B cell (primary cell): ENCODE results near the gene SLC2A1. TPM values are rescaled to one million over a fixed set of nuclear protein-coding genes. Genes with fewer than 3 reads are reported as not detected.
"Not testable (repeated sequence)": the region's sequence is repeated elsewhere in the genome, so short reads cannot be mapped to it uniquely, and the experiment has no call there.

Source experiments
- ATAC-seq: fragments of 200-7000 bp; cut with Tn5 transposase; one replicate; pipeline ENCODE4 v1.10.0; 2021; ENCODE audit warnings: low read depth, mild to moderate bottlenecking, moderate number of reproducible peaks, moderate library complexity
- CTCF ChIA-PET: fragments of 350-600 bp; sonication (Branson Sonifier 250); formaldehyde crosslinking; loops from one replicate; lab custom pipeline; 2021; ENCODE audit warnings: antibody characterized with exemption, inconsistent platforms; lab: Charles Lee
- POLR2A ChIA-PET: fragments of 350-600 bp; sonication (Branson Sonifier 250); formaldehyde crosslinking; loops from one replicate; lab custom pipeline; 2021; ENCODE audit warnings: antibody characterized with exemption; lab: Charles Lee
- DNase-seq: peaks from one replicate; pipeline ENCODE4 v3.0.0; 2013
- H2AFZ ChIP-seq: 2 replicates; pipeline ENCODE4 v1.6.1; 2012; ENCODE audit warnings: mild to moderate bottlenecking, low read depth, low read length; ENCODE audit not compliant: insufficient read depth, poor library complexity, severe bottlenecking
- H3K27ac ChIP-seq, 2 donors: 1 replicate in 1 of 2; 2 replicates in 1 of 2; pipeline ENCODE4 v1.5.1; 2012 to 2013; ENCODE audit warnings: low read length in 2 of 2, mild to moderate bottlenecking in 2 of 2, moderate library complexity in 1 of 2
- H3K27me3 ChIP-seq, 4 experiments: fragments of 200-600 bp in 1 of 4; sonication (generic) in 1 of 4; replicated peaks in 1 of 4; 1 replicate in 2 of 4; 2 replicates in 2 of 4; pipeline versions ENCODE4 v1.6.1 to v1.7.0; 2013 to 2016; ENCODE audit warnings: low read length in 3 of 4, mild to moderate bottlenecking in 2 of 4, mixed read lengths in 1 of 4, moderate library complexity in 1 of 4; ENCODE audit not compliant: insufficient read depth in 4 of 4, control insufficient read depth in 3 of 4; ENCODE audit errors: control extremely low read depth in 1 of 4
- H3K36me3 ChIP-seq, 2 experiments: replicated peaks in 1 of 2; 1 replicate in 1 of 2; 2 replicates in 1 of 2; pipeline versions ENCODE4 v1.6.1 to v1.7.1; 2013; ENCODE audit warnings: low read length in 1 of 2; ENCODE audit not compliant: insufficient read depth in 2 of 2, control insufficient read depth in 1 of 2; ENCODE audit errors: control extremely low read depth in 1 of 2, extremely low read depth in 1 of 2
- H3K4me1 ChIP-seq, 2 donors: fragments of 200-600 bp in 1 of 2; sonication (generic) in 1 of 2; 1 replicate in 1 of 2; 2 replicates in 1 of 2; pipeline versions ENCODE4 v1.5.1 to v1.6.1; 2013 to 2017; ENCODE audit warnings: low read length in 2 of 2; ENCODE audit not compliant: control insufficient read depth in 2 of 2, insufficient read depth in 2 of 2
- H3K4me2 ChIP-seq: replicated peaks from 2 replicates; pipeline ENCODE3; 2012; ENCODE audit warnings: mild to moderate bottlenecking, low read depth, low read length; ENCODE audit not compliant: poor library complexity, severe bottlenecking
- H3K4me3 ChIP-seq, 5 experiments: fragments of 200-600 bp in 1 of 5; sonication (generic) in 1 of 5; 1 replicate in 3 of 5; 2 replicates in 2 of 5; pipeline versions ENCODE4 v1.5.1 to v1.7.0; 2011 to 2016; ENCODE audit warnings: low read length in 4 of 5, mild to moderate bottlenecking in 4 of 5, low read depth in 2 of 5, control low read depth in 1 of 5, moderate library complexity in 1 of 5; ENCODE audit not compliant: insufficient read depth in 1 of 5; ENCODE audit errors: control extremely low read depth in 1 of 5, extremely low read depth in 1 of 5
- H3K79me2 ChIP-seq: fragments of 200-600 bp; sonication (generic); one replicate; pipeline ENCODE4 v1.6.0; 2016; ENCODE audit warnings: low read length; ENCODE audit not compliant: control insufficient read depth, insufficient read depth
- H3K9ac ChIP-seq: fragments of 200-600 bp; sonication (generic); 2 replicates; pipeline ENCODE4 v1.6.1; 2017; ENCODE audit warnings: mild to moderate bottlenecking, low read length, moderate library complexity
- H3K9me3 ChIP-seq, 3 donors: one replicate each; pipeline versions ENCODE4 v1.6.1 to v1.7.1; 2013; ENCODE audit warnings: low read length in 2 of 3; ENCODE audit not compliant: control insufficient read depth in 2 of 3, insufficient read depth in 1 of 3; ENCODE audit errors: control extremely low read depth in 1 of 3
- H4K20me1 ChIP-seq: 2 replicates; pipeline ENCODE4 v1.6.0; 2012; ENCODE audit warnings: mild to moderate bottlenecking, low read length; ENCODE audit not compliant: insufficient read depth, control insufficient read depth, poor library complexity, severe bottlenecking
- H3K27ac Mint-ChIP-seq: one replicate; pipeline ENCODE4 v1.8.0; 2021; ENCODE audit warnings: mixed read lengths
- H3K27me3 Mint-ChIP-seq: one replicate; pipeline ENCODE4 v1.8.0; 2021; ENCODE audit warnings: mixed read lengths
- H3K4me1 Mint-ChIP-seq: one replicate; pipeline ENCODE4 v1.8.0; 2021; ENCODE audit warnings: mixed read lengths
- H3K4me3 Mint-ChIP-seq: one replicate; pipeline ENCODE4 v1.8.0; 2021; ENCODE audit warnings: mixed read lengths
- H3K9me3 Mint-ChIP-seq: one replicate; pipeline ENCODE4 v1.8.0; 2022; ENCODE audit warnings: mixed read lengths; ENCODE audit not compliant: insufficient read depth
- EZH2 ChIP-seq: IDR thresholded peaks from 2 replicates; pipeline ENCODE4 v1.6.1; 2012; ENCODE audit warnings: borderline replicate concordance, low read depth, mild to moderate bottlenecking, moderate library complexity, low read length; ENCODE audit not compliant: insufficient read depth, poor library complexity, severe bottlenecking
- WGBS: methylation state at CpG from one replicate; pipeline ENCODE4 v1.1.5; 2013; ENCODE audit warnings: missing lambda C conversion rate; ENCODE audit not compliant: insufficient coverage; 5-methylcytosine and 5-hydroxymethylcytosine counted together
- intact Hi-C: fragments of 100-400 bp; cut with micrococcal nuclease; formaldehyde crosslinking; loops from one replicate; pipeline ENCODE4 v1.10.0; 2022
- polyA plus RNA-seq: library from polyadenylated mRNA; depleted of rRNA; stranded (reverse); fragments of >200 nt; gene quantifications from 2 replicates; pipeline ENCODE4 v1.2.3, GENCODE V29; 2012
- total RNA-seq, 2 donors: library from RNA; stranded (reverse); fragments of 120-200 nt in 1 of 2; gene quantifications; 1 replicate in 1 of 2; 2 replicates in 1 of 2; pipeline versions ENCODE4 v1.2.3 to v1.2.4, GENCODE V29; 2013 to 2022
- TF ChIP-seq, protein P1 (sequence below): fragments of 200-600 bp; IDR thresholded peaks from one replicate; pipeline ENCODE4 v1.8.0; 2022; ENCODE audit warnings: antibody characterized with exemption, mild to moderate bottlenecking

SLC2A1 gene
- total and polyA plus RNA-seq, 2 donors (not counting 1 experiment from before 2014, with no cell fraction given), result 223 to 240 TPM

DNA sequence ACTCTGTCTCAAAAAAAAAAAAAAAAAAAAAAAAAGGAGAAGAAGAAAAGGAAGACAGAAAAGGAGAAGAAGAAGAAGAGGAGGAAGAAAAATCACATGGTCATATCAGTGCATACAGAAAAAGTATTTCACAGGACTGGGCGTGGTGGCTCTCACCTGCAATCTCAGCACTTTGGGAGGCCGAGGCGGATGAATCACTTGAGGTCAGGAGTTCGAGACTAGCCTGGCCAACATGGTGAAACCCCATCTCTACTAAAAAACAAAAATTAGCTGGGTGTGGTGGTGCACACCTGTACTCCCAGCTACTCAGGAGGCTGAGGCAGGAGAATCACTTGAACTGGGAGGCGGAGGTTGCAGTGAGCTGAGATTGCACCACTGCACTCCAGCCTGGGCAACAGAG, 39.0 kb downstream of the SLC2A1 start:
- no CpG with 5 or more reads among the region's 5 CpGs for WGBS
- not testable (repeated sequence) for H3K9me3 Mint-ChIP-seq, H3K27ac Mint-ChIP-seq, H3K9ac ChIP-seq, H3K9me3 ChIP-seq, H3K27me3 Mint-ChIP-seq, H3K4me2 ChIP-seq, H3K27ac ChIP-seq, H3K4me3 ChIP-seq, H3K4me3 Mint-ChIP-seq, DNase-seq, H4K20me1 ChIP-seq, H2AFZ ChIP-seq, H3K36me3 ChIP-seq, H3K27me3 ChIP-seq, H3K79me2 ChIP-seq, ATAC-seq
- H3K4me1 ChIP-seq, result peaks cover 12% of the 10 kb centered on the region in 2 donors
- POLR2A ChIA-PET, result interaction anchor here (0.7 kb wide), 1 partner anchor 40 kb away, joined by 6 read pairs; no protein-coding TSS in a partner anchor
- intact Hi-C loops, result loop anchor here (5.0 kb wide), 1 partner anchor 72 kb away; the partner anchor contains the start of gene ZNF691
- peaks cover 17% of the 10 kb centered on the region for H3K4me1 Mint-ChIP-seq
- CTCF ChIA-PET, result interaction anchor here (0.8 to 21.2 kb wide), 2 partner anchors 154 to 161 kb away, joined by 3 to 1178 read pairs; no protein-coding TSS in a partner anchor

DNA sequence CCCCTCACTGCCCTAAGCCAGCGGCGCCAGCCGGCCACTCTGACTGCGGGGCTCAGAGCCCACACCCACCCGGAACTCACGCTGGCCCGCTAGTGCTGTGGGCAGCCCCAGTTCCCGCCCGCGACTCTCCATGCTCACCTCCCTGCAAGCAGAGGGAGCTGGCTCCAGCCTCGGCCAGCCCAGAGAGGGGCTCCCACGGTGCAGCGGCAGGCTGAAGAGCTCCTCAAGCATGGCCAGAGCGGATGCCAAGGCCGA, 41.5 kb downstream of the SLC2A1 start:
- no peak for TF ChIP-seq EZH2
- TF ChIP-seq, protein P1, sequence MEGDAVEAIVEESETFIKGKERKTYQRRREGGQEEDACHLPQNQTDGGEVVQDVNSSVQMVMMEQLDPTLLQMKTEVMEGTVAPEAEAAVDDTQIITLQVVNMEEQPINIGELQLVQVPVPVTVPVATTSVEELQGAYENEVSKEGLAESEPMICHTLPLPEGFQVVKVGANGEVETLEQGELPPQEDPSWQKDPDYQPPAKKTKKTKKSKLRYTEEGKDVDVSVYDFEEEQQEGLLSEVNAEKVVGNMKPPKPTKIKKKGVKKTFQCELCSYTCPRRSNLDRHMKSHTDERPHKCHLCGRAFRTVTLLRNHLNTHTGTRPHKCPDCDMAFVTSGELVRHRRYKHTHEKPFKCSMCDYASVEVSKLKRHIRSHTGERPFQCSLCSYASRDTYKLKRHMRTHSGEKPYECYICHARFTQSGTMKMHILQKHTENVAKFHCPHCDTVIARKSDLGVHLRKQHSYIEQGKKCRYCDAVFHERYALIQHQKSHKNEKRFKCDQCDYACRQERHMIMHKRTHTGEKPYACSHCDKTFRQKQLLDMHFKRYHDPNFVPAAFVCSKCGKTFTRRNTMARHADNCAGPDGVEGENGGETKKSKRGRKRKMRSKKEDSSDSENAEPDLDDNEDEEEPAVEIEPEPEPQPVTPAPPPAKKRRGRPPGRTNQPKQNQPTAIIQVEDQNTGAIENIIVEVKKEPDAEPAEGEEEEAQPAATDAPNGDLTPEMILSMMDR, result no peak
- H3K79me2 ChIP-seq, result no peaks in the 10 kb centered on the region
- H3K4me1 Mint-ChIP-seq, result peaks cover 5% of the 10 kb centered on the region
- ATAC-seq, result no peak
- no peak overlapping the region for H3K4me3 Mint-ChIP-seq
- H3K27me3 Mint-ChIP-seq, result no peaks in the 10 kb centered on the region
- no peak overlapping the region for H3K4me3 ChIP-seq
- H3K9ac ChIP-seq, result no peak overlapping the region
- CTCF ChIA-PET, result interaction anchor here (0.8 to 21.2 kb wide), 4 partner anchors 43 to 157 kb away, joined by 3 to 1178 read pairs (median 4); no protein-coding TSS in a partner anchor
- peaks cover 0 to 12% (median 5%) of the 10 kb centered on the region in 3 donors for H3K9me3 ChIP-seq
- H3K27me3 ChIP-seq, result no peaks in the 10 kb centered on the region
- no peaks in the 10 kb centered on the region for H3K36me3 ChIP-seq
- no peak overlapping the region for H3K27ac Mint-ChIP-seq
- H3K4me1 ChIP-seq, result peaks cover 0 to 4% of the 10 kb centered on the region in 2 donors
- POLR2A ChIA-PET, result no interaction called here
- no peak for DNase-seq
- intact Hi-C loops, result no loop called here
- H3K9me3 Mint-ChIP-seq, result peaks cover 4% of the 10 kb centered on the region
- 95% methylated on average over 13 of the region's 15 CpGs for WGBS
- H3K4me2 ChIP-seq, result no peak overlapping the region
- H3K27ac ChIP-seq, result no peak overlapping the region
- no peak overlapping the region for H2AFZ ChIP-seq
- no peaks in the 10 kb centered on the region for H4K20me1 ChIP-seq
